Stimulated activated CD8-positive, alpha-beta memory T cell treated with anti-CD3 and anti-CD28 coated beads, Interleukin-4, amount 100 ng/mL, for 24 hours (primary cell): ENCODE measurements around the gene IFITM1.
"Not testable (repeated sequence)": the region's sequence is repeated elsewhere in the genome, so short reads cannot be mapped to it uniquely, and the experiment has no call there.

ENCODE experiments used
- DNase-seq: peaks from one replicate; pipeline ENCODE4 v3.0.0-alpha.2; 2020; ENCODE audit warnings: low read depth

Gene IFITM1

DNA sequence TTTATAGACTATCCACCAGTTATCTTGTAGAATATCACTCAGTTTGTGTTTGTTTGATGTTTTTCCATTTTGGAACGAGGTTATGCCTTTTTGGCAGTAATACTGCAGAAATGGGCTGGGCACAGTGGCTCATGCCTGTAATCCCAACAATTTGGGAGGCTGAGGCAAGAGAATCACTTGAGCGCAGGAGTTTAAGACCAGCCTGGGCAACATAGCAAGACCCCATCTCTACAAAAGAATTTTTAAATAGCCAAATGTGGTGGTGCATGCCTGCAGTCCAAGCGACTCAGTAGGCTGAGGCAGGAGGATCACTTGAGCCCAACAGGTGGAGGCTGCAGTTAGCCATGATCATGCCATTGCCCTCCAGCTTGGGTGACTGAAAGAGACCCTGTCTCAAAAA, 32.7 kb downstream of the IFITM1 start:
- DNase-seq, result no peak

DNA sequence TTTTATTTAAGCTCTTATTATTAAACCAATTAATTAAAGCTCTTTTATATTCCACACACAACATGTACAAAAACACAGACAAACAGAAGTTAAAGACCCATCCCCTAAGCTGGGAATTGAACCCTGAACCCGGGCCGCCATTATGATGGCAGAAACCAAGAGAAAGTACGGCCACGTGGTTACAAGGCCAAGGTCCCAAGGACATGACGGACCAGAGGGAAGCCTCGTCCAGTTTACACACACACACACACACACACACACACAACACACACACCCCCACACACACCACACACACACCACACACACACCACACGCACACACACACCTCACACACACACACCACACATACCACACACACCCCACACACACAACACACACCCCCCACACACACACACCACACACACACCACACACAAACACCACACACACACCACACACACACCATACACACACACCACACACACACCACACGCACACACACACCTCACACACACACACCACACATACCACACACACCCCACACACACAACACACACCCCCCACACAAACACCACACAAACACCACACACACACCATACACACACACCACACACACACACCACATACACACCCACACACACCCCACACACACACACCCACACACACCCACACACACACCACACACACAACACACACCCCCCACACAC, 35.6 kb downstream of the IFITM1 start:
- not testable (repeated sequence) for DNase-seq

DNA sequence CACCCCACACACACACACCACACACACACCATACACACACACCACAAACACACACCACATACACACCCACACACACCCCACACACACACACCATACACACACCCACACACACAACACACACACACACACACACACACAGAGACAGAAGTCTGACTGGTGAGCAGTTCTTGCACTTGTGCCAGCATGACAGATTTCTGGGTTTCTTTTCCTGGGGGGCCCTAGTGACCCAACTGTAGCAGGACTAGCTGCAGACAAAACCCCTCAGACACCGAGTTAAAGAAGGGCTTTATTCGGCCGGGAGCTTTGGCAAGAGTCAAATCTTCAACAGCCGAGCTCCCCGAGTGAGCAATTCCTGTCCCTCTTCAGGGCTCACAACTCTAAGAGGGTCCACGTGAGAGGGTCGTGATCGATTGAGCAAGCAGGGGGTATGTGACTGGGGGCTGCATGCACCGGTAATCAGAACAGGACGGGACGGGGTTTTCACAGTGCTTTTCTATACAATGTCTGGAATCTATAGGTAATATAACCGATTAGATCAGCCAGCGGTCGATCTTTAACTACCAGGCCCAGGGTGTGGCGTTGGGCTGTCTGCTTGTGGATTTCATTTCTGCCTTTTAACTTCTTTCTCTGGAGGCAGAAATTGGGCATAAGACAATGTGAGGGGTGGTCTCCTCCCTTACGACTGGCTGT, 36.3 kb downstream of the IFITM1 start:
- not testable (repeated sequence) for DNase-seq

DNA sequence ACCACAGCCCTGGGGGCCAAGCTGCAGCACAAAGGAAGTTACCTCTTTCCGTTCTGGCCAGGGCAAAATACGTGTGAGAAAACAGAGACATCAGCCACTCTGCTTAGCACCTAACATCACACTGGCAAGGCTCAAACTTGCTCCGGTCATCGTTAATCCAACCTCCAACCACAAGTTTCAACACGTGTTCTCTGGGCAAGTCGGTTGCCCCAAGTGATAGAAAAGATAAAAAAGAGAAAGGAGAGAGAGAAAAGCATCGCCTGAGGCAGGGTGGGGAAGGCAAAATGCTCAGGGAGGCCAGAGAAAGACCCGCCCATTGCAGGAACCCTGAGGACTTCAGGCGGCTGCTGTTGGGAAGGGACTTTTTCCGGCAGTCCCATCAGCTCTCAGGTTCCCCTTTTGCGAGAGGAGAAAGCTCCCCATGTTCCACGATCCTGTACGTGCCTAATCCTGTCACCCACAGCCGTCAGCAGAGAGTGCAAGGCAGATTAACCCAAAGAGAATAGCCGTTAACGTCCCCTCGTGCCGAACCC, 36.9 kb downstream of the IFITM1 start:
- no peak for DNase-seq

DNA sequence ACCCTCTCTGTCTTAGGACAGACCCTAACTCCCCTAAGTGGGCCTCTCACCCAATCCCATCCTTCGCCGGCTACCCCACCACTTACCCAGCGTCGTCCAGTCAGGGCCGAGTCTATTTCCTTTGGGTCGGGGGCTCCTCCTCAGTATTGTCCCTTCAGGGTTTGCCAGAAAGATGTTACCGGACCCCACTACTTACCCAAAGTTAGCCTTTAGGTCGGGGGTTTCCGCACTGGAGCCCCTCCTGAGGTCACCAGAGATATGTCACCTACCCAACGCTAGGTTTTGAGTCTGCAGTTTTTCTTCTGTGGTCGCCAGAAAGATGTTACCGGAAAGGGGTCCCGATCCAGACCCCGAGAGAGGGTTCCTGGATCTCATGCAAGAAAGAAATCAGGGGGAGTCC, 37.6 kb downstream of the IFITM1 start:
- no peak for DNase-seq

DNA sequence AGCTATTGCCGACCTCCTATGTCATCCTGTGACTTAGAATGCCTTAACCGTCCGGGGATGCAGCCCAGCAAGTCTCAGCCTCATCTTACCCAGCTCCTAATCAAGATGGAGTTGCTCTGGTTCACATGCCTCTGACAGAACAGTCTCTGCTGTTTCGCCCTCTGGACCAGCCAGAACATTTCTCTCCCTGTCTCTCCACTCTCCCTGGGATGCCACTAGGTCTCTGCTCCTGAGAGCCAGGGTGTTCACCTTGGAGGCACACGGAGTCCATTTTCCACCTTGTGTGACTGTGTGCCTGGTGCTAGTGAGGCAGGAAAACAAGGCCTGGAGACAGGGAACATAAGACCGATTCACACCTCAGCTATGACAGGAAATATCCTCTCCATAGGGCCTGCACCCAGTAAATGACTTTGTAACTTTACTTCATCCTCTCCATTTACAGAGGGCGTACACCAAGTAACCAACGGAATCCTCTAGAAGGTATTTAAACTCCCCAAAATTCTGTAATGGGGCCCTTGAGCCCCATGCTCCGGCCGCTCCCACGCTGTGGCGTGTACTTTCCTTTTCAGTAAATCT, 38.7 kb downstream of the IFITM1 start:
- DNase-seq, result no peak

DNA sequence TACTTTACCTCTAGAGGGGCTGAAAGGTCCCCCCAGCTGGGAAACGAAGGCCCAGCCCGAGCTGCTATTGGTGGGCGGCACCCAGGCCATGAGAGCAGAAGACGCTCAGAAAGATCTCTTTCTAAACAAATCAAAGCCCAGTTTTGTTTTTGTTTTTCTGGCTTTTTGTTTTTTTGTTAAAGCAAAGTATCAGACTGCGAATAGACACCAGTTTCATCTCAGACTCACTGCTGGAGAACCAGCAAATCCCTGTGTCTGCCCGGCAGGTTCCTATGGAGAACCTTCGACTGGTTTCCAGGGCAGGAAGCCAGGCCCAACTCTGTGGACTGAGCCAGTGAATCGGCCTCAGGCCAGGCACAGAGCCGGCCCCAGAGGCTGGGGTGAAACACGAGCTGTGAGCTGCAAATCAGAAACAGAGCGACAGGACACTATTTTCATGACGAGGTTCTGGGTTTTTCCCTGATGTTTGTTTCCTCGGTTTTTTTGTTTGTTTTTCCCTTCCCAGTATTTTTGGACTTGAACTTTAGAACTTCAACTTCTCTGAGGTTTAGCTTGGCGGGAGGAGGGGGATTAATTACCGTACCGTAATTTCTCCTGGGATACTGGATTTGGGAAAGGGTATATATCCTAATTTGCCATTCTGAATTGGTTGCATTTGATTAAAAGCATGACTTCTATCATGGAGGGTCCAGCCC, 39.5 kb downstream of the IFITM1 start:
- DNase-seq, result no peak

DNA sequence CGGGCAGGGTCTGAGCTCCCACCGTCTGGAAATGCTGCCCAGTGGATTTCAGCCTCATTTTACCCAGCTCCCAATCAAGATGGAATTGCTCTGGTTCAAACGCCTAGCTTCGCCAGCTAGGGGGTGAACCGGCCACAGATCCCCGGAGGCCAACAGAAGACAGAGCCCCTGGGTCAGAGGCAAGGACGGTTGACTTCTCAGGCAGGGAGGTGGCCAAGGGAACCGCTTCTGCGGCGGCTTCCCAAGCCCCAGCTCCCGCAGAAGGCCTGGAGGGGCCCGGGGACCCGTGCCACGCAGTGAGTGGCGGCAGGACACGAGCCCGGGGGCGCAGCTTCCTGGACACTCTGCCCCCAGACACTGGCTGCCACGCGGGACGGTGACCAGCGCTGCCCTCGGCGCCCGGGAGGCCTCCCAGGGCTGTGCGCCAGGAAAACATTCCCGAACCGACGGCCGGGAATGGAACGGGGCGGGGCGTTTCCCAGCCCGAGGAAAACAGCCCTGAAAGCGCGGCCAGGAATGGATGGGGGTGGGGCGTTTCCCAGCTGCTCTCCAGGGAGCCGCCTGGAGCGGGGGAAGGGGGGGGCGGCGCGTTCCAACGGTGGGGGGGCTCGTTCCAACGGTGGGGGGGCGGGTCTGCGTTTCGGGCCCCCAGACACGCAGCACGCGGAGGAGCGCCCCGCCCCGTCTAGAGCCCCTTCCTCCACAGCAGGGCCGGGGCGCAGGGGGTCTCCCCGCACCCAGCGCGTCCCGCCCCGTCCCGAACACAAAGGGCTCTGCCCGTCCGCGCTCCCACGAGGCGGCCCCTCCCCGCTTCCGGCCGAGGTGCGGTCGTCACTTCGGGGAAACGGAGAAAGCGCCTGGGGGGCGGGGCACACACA, 42.0 kb downstream of the IFITM1 start:
- DNase-seq, result peak; percentile 79

DNA sequence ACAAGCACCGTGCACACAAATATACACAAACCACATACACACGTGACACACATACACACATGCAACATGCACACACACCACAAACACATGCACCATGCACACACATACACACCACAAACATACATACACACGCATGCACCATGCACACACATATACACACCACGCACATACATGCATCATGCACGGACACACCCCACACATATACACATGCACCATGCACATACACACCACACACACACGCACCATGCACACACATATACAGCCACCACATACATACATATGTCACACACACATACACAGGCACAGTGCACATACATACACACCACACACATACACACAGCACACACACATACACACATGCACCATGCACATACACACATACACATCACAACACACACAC, 42.8 kb downstream of the IFITM1 start:
- DNase-seq, result no peak

DNA sequence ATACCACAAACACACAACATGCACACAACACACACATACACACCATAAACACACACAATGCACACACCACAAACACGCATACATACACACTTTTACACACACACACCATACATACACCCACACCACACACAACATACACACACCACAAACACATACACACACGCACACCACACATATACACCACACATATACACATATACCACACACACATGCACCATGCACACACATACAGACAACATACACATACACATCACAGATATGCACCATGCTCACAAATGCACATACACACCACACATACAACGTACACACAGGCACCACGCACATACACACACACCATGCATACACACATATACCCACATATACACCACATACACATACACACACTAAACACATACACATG, 43.7 kb downstream of the IFITM1 start:
- no peak for DNase-seq

DNA sequence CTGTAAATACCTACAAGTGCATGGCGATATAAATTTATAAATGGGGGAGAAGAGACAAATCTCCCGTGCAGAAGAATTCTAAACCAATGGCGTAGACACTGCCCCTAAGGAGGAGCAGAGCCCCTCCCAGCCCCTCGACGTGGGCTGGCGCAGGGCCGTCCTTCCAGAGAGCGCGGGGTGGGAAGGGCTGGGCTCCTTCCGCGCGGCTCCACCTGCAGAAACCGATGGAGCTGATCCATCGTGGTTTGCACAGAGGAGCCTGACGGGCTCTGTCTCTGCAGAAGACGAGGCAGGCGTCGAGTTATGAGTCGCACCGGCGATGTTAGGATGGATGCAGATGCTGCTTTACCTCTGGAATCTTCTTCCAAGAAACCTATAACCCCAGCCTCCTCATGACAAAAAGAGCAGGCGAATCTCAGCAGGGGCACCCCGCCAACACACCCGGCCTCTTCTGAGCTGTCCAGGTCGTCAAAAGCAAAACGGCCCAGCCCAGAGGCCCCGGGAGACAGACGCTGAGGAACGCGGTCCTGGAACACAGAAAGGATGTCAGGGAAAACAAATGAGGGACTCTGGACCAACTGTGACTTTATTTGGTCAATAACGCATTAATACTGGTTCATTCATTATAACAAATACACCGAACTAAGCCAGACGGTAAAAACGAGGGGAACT, 44.4 kb downstream of the IFITM1 start:
- no peak for DNase-seq

DNA sequence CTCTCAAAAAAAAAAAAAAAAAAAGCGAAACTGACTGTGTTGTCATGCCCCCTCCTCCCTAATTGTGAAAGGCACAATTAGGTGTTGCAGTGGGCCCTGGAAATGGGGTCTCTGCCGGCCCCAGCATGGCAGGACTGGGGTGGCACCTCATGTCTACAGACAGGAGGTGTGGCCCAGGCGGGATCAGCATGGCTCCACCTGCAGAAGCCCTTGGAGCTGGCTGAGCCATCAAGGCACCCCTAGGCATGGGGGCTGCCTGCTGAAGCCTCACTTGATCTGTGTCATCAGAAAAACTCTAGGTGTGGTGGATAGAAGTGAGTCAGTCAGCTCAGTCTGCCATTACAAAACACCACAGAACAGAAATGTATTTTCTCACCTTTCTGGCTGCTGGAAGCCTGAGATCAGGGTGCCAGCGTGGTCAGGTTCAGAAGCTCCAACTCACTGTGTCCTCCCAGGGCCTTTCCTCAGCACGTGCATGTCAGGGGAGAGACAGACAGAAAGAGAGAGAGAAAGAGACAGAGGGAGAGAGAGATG, 45.4 kb downstream of the IFITM1 start:
- DNase-seq, result no peak

DNA sequence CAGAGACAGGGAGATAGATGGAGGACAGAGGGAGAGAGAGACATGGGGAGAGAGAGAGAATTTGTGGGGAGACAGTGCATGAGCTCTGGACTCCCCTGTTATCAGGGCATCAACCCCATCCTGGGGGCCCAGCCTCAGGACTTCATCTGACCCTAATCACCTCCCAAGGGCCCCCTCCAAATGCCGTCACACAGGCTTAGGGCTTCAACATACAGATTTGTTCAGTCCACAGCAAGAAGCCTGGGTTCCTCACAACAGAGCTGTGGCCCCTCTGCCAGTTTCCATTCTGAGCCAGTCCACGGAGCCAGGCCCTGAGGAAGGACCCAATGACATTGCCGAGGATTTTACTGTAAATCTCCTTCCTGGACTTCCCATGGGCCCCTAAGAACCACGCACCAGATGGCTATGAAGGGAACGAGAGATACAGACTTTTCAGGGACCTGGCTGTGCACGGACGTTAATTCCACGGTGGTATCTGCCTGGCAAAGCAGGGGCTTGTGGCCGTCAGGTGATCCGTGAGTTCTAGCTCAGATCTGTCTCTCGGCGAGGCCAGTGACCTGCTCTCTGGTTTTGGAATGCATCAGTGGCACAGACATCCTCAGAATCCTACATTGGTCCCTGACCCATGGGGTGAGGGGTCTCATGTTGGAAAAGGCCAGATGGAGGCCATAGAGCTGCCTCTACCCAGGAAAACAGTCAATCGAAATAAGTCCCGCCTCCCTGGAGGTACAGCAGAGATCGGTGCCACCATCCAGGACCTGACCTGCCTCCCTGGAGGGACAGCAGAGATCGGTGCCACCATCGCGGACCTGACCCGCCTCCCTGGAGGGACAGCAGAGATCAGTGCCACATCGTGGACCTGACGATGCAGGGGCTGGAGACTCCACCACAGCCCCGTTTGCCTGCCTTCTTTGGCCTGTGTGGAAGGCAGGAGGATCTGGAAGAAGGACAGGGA, 46.8 kb downstream of the IFITM1 start:
- DNase-seq, result no peak

DNA sequence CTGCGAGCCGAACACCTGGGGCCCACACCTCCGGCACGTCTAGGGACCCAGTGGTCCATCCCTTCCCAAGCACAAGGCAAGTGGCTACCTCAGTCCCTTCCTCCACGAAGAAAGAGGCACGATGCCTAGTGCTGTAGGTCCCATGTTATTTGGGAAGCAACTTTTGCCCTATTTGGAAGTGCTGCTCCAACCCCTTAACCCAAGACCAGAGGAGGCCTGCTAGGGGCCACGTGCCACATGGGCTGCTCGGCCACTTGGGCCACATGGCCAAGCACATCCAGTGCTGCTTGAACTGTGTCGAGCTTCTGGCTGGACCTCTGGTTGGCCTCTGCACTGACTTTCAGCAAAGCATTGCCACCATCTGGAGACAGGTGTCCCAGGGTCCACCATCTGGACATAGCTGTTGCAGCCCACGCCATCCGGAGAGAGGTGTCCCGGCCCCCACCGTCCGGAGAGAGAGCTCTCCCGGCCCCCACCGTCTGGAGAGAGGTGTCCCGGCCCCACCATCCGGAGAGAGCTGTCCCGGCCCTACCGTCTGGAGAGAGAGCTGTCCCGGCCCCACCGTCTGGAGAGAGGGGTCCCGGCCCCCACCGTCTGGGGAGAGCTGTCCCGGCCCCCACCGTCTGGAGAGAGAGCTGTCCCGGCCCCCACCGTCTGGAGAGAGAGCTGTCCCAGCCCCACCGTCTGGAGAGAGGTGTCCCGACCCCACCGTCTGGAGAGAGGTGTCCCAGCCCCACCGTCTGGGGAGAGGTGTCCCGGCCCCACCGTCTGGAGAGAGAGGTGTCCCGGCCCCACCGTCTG, 49.0 kb downstream of the IFITM1 start:
- no peak for DNase-seq

DNA sequence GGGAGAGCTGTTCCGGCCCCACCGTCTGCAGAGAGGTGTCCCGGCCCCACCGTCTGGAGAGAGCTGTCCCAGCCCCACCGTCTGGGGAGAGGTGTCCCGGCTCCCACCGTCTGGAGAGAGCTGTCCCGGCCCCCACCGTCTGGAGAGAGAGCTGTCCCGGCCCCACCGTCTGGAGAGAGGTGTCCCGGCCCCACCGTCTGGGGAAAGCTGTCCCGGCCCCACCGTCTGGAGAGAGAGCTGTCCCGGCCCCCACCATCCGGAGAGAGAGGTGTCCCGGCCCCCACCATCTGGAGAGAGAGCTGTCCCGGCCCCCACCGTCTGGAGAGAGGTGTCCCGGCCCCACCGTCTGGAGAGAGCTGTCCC, 49.6 kb downstream of the IFITM1 start:
- DNase-seq, result not testable (repeated sequence)

DNA sequence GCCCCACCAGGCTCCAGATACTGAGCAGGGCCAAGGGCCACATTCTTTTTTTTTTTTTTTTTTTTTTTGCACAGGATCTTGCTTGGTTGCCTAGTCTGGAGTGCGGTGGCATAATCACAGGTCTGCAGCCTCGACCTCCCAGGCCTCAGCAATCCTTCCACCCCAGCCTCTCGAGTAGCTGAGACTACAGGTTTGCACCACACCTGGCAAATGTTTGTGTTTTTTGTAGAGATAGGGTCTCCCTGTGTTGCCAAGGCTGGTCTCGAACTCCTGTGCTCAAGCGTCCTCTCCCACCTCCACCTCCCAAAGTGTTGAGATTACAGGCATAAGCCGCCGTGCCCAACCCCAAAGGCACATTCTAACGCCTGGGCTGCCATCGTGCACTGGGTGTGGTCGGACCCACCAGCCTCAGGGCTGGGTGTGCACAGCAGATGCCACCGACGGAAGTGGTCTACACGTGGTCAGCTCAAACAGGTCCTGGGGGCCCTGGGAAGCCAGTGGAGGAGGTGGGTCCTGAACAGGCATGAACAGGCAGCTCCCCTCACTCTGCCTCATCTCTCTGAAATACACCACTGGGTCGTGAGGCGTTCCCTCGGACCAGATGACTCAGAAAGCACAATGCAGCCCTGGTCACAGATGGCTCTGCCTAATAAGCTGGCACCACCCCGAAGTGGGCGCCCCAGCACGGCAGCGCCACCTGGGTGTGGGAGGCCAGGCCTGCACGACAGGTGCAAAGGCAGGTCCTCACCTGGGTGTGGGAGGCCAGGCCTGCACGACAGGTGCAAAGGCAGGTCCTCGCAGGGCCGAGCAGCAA, 50.3 kb downstream of the IFITM1 start:
- no peak for DNase-seq
